ENCODE results near the gene GPR68. TPM values are rescaled to one million over a fixed set of nuclear protein-coding genes. Genes with fewer than 3 reads are reported as not detected.

The GPR68 gene
- total RNA-seq, 1 experiment from 2014 or later = not detected

GRCh38 chr14:91216731-91217226 is 27.7 kb downstream of the GPR68 start:
- Histone ChIP-seq H3K9ac (ENCODE audit: low read length) (no peak overlapping the region), H4K20me1 (ENCODE audit: insufficient read depth, low read depth, low read length) (no peaks in the 10 kb centered on the region), H3K9me2 (replicated peaks; ENCODE audit: insufficient read depth, low read length) (no peaks in the 10 kb centered on the region), H3K27me3 (ENCODE audit: low read length) (no peaks in the 10 kb centered on the region), H3K4me3 (ENCODE audit: low read length) (no peak overlapping the region), H3K4me2 (ENCODE audit: low read depth, low read length, poor library complexity, severe bottlenecking) (no peak overlapping the region), H3K36me3 (ENCODE audit: insufficient read depth, low read length) (peaks cover 12% of the 10 kb centered on the region; the same call in 1 of the 2 replicates), H2AFZ (ENCODE audit: low read length) (no peak overlapping the region), H3K27ac (ENCODE audit: low read length) (no peak overlapping the region), H3K9me3 (ENCODE audit: low read length) (no peaks in the 10 kb centered on the region), H3K4me1 (ENCODE audit: low read length) (no peaks in the 10 kb centered on the region), H3K79me2 (ENCODE audit: low read length) (no peaks in the 10 kb centered on the region)
- DNase-seq = no peak

- Histone ChIP-seq H3K27ac (ENCODE audit: low read length) (no peak overlapping the region), H3K27me3 (ENCODE audit: low read length) (no peaks in the 10 kb centered on the region), H3K9me2 (replicated peaks; ENCODE audit: insufficient read depth, low read length) (no peaks in the 10 kb centered on the region), H3K4me1 (ENCODE audit: low read length) (no peaks in the 10 kb centered on the region), H3K36me3 (ENCODE audit: insufficient read depth, low read length) (peaks cover 14% of the 10 kb centered on the region; the same call in 1 of the 2 replicates), H3K4me3 (ENCODE audit: low read length) (no peak overlapping the region), H4K20me1 (ENCODE audit: insufficient read depth, low read depth, low read length) (no peaks in the 10 kb centered on the region), H2AFZ (ENCODE audit: low read length) (no peak overlapping the region), H3K79me2 (ENCODE audit: low read length) (no peaks in the 10 kb centered on the region), H3K9ac (ENCODE audit: low read length) (no peak overlapping the region), H3K9me3 (ENCODE audit: low read length) (no peaks in the 10 kb centered on the region), H3K4me2 (ENCODE audit: low read depth, low read length, poor library complexity, severe bottlenecking) (no peak overlapping the region)
- no peak for DNase-seq
These were observed 29.1 kb downstream of the GPR68 start for GRCh38 chr14:91215381-91215780.

GRCh38 chr14:91214306-91214705 is 30.2 kb downstream of the GPR68 start:
- no peak overlapping the region for H3K27ac ChIP-seq (ENCODE audit: low read length)
- no peak overlapping the region for H3K4me3 ChIP-seq (ENCODE audit: low read length)
- H4K20me1 ChIP-seq (ENCODE audit: insufficient read depth, low read depth, low read length) = no peaks in the 10 kb centered on the region
- H3K27me3 ChIP-seq (ENCODE audit: low read length) = no peaks in the 10 kb centered on the region
- no peaks in the 10 kb centered on the region for H3K4me1 ChIP-seq (ENCODE audit: low read length)
- no peaks in the 10 kb centered on the region for H3K79me2 ChIP-seq (ENCODE audit: low read length)
- H3K9ac ChIP-seq (ENCODE audit: low read length) = no peak overlapping the region
- no peak overlapping the region for H2AFZ ChIP-seq (ENCODE audit: low read length)
- peaks cover 18% of the 10 kb centered on the region; the same call in 1 of the 2 replicates for H3K36me3 ChIP-seq (ENCODE audit: insufficient read depth, low read length)
- no peaks in the 10 kb centered on the region for H3K9me2 ChIP-seq (replicated peaks; ENCODE audit: insufficient read depth, low read length)
- no peaks in the 10 kb centered on the region for H3K9me3 ChIP-seq (ENCODE audit: low read length)
- H3K4me2 ChIP-seq (ENCODE audit: low read depth, low read length, poor library complexity, severe bottlenecking) = no peak overlapping the region
- no peak for DNase-seq

GRCh38 chr14:91211017-91211416 is 33.5 kb downstream of the GPR68 start:
- H3K79me2 ChIP-seq (ENCODE audit: low read length) = no peaks in the 10 kb centered on the region
- no peaks in the 10 kb centered on the region for H3K9me2 ChIP-seq (replicated peaks; ENCODE audit: insufficient read depth, low read length)
- H3K9ac ChIP-seq (ENCODE audit: low read length) = no peak overlapping the region
- no peaks in the 10 kb centered on the region for H3K9me3 ChIP-seq (ENCODE audit: low read length)
- peaks cover 13% of the 10 kb centered on the region; the same call in 1 of the 2 replicates for H3K36me3 ChIP-seq (ENCODE audit: insufficient read depth, low read length)
- no peak overlapping the region for H2AFZ ChIP-seq (ENCODE audit: low read length)
- no peaks in the 10 kb centered on the region for H3K27me3 ChIP-seq (ENCODE audit: low read length)
- H3K4me1 ChIP-seq (ENCODE audit: low read length) = no peaks in the 10 kb centered on the region
- H3K4me2 ChIP-seq (ENCODE audit: low read depth, low read length, poor library complexity, severe bottlenecking) = no peak overlapping the region
- H3K27ac ChIP-seq (ENCODE audit: low read length) = no peak overlapping the region
- H4K20me1 ChIP-seq (ENCODE audit: insufficient read depth, low read depth, low read length) = no peaks in the 10 kb centered on the region
- DNase-seq = no peak
- H3K4me3 ChIP-seq (ENCODE audit: low read length) = no peak overlapping the region

GRCh38 chr14:91207008-91207407 is 37.5 kb downstream of the GPR68 start:
- H3K4me2 ChIP-seq (ENCODE audit: low read depth, low read length, poor library complexity, severe bottlenecking) = no peak overlapping the region
- H3K9ac ChIP-seq (ENCODE audit: low read length) = no peak overlapping the region
- H3K4me3 ChIP-seq (ENCODE audit: low read length) = no peak overlapping the region
- no peaks in the 10 kb centered on the region for H3K79me2 ChIP-seq (ENCODE audit: low read length)
- H3K9me2 ChIP-seq (replicated peaks; ENCODE audit: insufficient read depth, low read length) = no peaks in the 10 kb centered on the region
- peaks cover 23% of the 10 kb centered on the region; the same call in 1 of the 2 replicates for H3K36me3 ChIP-seq (ENCODE audit: insufficient read depth, low read length)
- H3K27me3 ChIP-seq (ENCODE audit: low read length) = no peaks in the 10 kb centered on the region
- H3K9me3 ChIP-seq (ENCODE audit: low read length) = no peaks in the 10 kb centered on the region
- no peaks in the 10 kb centered on the region for H3K4me1 ChIP-seq (ENCODE audit: low read length)
- no peaks in the 10 kb centered on the region for H4K20me1 ChIP-seq (ENCODE audit: insufficient read depth, low read depth, low read length)
- no peak overlapping the region for H2AFZ ChIP-seq (ENCODE audit: low read length)
- no peak overlapping the region for H3K27ac ChIP-seq (ENCODE audit: low read length)
- no peak for DNase-seq

DNA sequence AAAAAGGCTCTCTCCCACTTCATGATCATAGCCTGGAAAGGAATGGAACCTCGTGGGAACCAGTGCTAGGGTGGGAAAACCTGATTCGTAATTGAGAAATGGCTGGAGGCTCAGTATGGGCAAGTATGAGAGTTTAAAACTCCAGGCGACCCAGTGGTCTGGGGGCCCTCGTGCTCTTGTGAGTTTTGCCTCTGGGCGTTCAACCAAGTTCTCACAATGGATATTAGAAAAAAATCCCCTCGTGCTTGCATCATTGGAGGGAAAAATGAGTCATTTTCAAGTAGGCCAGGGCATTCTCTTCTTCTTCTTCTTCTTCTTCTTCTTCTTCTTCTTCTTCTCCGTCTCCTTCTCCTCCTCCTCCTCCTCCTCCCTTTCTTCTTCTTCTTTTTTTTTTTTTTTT is 39.0 kb downstream of the GPR68 start:
- Histone ChIP-seq H3K36me3 (ENCODE audit: insufficient read depth, low read length) (peaks cover 20% of the 10 kb centered on the region; the same call in 1 of the 2 replicates), H3K27me3 (ENCODE audit: low read length) (no peaks in the 10 kb centered on the region), H3K9me3 (ENCODE audit: low read length) (no peaks in the 10 kb centered on the region), H4K20me1 (ENCODE audit: insufficient read depth, low read depth, low read length) (no peaks in the 10 kb centered on the region), H3K4me3 (ENCODE audit: low read length) (no peak overlapping the region), H3K4me2 (ENCODE audit: low read depth, low read length, poor library complexity, severe bottlenecking) (no peak overlapping the region), H3K9me2 (replicated peaks; ENCODE audit: insufficient read depth, low read length) (no peaks in the 10 kb centered on the region), H3K79me2 (ENCODE audit: low read length) (no peaks in the 10 kb centered on the region), H2AFZ (ENCODE audit: low read length) (no peak overlapping the region), H3K9ac (ENCODE audit: low read length) (no peak overlapping the region), H3K27ac (ENCODE audit: low read length) (no peak overlapping the region), H3K4me1 (ENCODE audit: low read length) (no peaks in the 10 kb centered on the region)
- no peak for DNase-seq

GRCh38 chr14:91204657-91205056 is 39.8 kb downstream of the GPR68 start:
- no peak for DNase-seq
- peaks cover 18% of the 10 kb centered on the region for H3K36me3 ChIP-seq (ENCODE audit: insufficient read depth, low read length)
- no peak overlapping the region for H3K9ac ChIP-seq (ENCODE audit: low read length)
- no peaks in the 10 kb centered on the region for H3K9me2 ChIP-seq (replicated peaks; ENCODE audit: insufficient read depth, low read length)
- H2AFZ ChIP-seq (ENCODE audit: low read length) = no peak overlapping the region
- H3K27ac ChIP-seq (ENCODE audit: low read length) = no peak overlapping the region
- H3K9me3 ChIP-seq (ENCODE audit: low read length) = no peaks in the 10 kb centered on the region
- no peak overlapping the region for H3K4me3 ChIP-seq (ENCODE audit: low read length)
- H3K4me2 ChIP-seq (ENCODE audit: low read depth, low read length, poor library complexity, severe bottlenecking) = no peak overlapping the region
- H4K20me1 ChIP-seq (ENCODE audit: insufficient read depth, low read depth, low read length) = no peaks in the 10 kb centered on the region
- H3K79me2 ChIP-seq (ENCODE audit: low read length) = no peaks in the 10 kb centered on the region
- no peaks in the 10 kb centered on the region for H3K27me3 ChIP-seq (ENCODE audit: low read length)
- H3K4me1 ChIP-seq (ENCODE audit: low read length) = no peaks in the 10 kb centered on the region

DNA sequence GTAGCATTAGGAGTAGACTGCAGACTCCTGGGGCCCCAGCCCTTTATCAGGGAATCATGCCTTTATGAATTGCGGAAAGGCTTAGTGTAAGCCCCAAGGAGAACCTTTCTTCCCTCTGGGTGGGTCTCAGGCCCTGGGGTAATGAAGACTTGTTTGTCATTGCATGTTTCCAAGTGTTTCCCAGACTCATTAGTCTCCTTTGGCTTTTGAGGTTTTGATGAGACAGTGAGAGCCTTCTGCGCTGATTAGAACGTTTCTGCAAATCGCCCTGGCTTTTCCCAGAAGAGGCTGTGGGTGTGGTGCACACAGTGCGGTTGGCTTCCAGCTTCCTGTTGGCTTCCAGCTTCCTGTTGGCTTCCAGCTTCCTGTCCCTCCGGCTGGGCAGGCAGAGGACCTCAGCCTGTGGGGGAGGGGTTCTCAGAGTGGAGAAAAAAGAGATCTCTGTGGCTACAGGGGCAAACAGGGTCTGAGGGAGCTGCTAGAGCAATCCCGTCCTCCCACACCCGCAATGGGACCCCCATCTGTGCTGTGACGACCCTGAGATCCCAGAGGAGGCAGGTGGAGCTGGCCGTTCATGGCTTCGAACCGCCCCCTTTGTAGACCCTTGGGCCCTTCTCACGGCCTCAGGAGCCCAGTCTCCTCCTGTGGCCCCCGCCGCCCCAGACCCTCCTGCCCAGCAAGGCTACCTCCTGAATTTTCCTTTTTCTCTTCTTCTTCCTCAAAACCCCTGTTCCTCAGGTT is 42.1 kb downstream of the GPR68 start:
- H3K4me3 ChIP-seq (ENCODE audit: low read length) = no peak overlapping the region
- no peaks in the 10 kb centered on the region for H3K9me3 ChIP-seq (ENCODE audit: low read length)
- H3K79me2 ChIP-seq (ENCODE audit: low read length) = no peaks in the 10 kb centered on the region
- no peaks in the 10 kb centered on the region for H4K20me1 ChIP-seq (ENCODE audit: insufficient read depth, low read depth, low read length)
- peaks cover 25% of the 10 kb centered on the region for H3K36me3 ChIP-seq (ENCODE audit: insufficient read depth, low read length)
- H3K27ac ChIP-seq (ENCODE audit: low read length) = no peak overlapping the region
- no peak for DNase-seq
- H3K9me2 ChIP-seq (replicated peaks; ENCODE audit: insufficient read depth, low read length) = no peaks in the 10 kb centered on the region
- no peak overlapping the region for H3K4me2 ChIP-seq (ENCODE audit: low read depth, low read length, poor library complexity, severe bottlenecking)
- H3K27me3 ChIP-seq (ENCODE audit: low read length) = no peaks in the 10 kb centered on the region
- no peaks in the 10 kb centered on the region for H3K4me1 ChIP-seq (ENCODE audit: low read length)
- H2AFZ ChIP-seq (ENCODE audit: low read length) = no peak overlapping the region
- no peak overlapping the region for H3K9ac ChIP-seq (ENCODE audit: low read length)

Data from Karpas-422 (cell line).